Nephron progenitor cell (in vitro differentiated cells): ENCODE results near the gene SLC13A1.

Experiments
- DNase-seq: peaks from one replicate; pipeline ENCODE4 v3.0.0; 2021
- H3K27ac Mint-ChIP-seq: 2 replicates; pipeline ENCODE4 v1.8.0; 2021; ENCODE audit warnings: mild to moderate bottlenecking, moderate library complexity, mixed read lengths
- H3K27me3 Mint-ChIP-seq: 2 replicates; pipeline ENCODE4 v1.8.0; 2021; ENCODE audit warnings: mild to moderate bottlenecking, low read depth, mixed read lengths; ENCODE audit not compliant: poor library complexity
- H3K36me3 Mint-ChIP-seq: 2 replicates; pipeline ENCODE4 v1.8.0; 2021; ENCODE audit warnings: low read depth, mixed read lengths
- H3K4me1 Mint-ChIP-seq: 2 replicates; pipeline ENCODE4 v1.8.0; 2021; ENCODE audit warnings: mixed read lengths
- H3K4me3 Mint-ChIP-seq: 2 replicates; pipeline ENCODE4 v1.8.0; 2021; ENCODE audit warnings: mild to moderate bottlenecking, moderate library complexity, mixed read lengths
- H3K9me3 Mint-ChIP-seq: 2 replicates; pipeline ENCODE4 v1.8.0; 2021; ENCODE audit warnings: mild to moderate bottlenecking, moderate library complexity, mixed read lengths
- TF ChIP-seq, protein P1 (sequence below): fragments of 200-600 bp; sonication (generic); IDR thresholded peaks from 2 replicates; pipeline ENCODE4 v1.5.0; 2021; ENCODE audit warnings: antibody characterized with exemption

Gene SLC13A1

DNA sequence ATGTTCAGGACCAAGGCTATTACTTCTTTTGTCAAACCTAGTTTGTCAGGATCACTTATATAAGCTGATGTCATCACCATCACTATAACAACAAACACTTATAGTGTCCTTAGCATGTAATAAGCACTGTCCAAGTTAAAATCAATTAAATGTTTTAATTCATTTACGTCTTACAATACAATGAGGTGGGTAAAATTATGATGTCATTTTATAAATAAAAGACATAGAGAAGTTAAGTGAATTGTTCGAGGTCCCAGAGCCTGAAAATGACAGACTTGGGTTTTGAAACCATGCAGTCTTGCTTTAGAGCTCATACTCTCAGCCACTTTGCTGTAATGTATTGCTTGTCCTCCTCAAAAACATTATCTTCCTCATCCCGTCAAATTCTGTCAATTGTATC is 48.3 kb downstream of the SLC13A1 start:
- no peak for DNase-seq
- Mint-ChIP-seq H3K27me3 (peaks cover 4% of the 10 kb centered on the region), H3K27ac (no peak overlapping the region), H3K9me3 (no peaks in the 10 kb centered on the region), H3K4me1 (no peaks in the 10 kb centered on the region), H3K36me3 (no peaks in the 10 kb centered on the region), H3K4me3 (no peak overlapping the region)
- TF ChIP-seq, protein P1, sequence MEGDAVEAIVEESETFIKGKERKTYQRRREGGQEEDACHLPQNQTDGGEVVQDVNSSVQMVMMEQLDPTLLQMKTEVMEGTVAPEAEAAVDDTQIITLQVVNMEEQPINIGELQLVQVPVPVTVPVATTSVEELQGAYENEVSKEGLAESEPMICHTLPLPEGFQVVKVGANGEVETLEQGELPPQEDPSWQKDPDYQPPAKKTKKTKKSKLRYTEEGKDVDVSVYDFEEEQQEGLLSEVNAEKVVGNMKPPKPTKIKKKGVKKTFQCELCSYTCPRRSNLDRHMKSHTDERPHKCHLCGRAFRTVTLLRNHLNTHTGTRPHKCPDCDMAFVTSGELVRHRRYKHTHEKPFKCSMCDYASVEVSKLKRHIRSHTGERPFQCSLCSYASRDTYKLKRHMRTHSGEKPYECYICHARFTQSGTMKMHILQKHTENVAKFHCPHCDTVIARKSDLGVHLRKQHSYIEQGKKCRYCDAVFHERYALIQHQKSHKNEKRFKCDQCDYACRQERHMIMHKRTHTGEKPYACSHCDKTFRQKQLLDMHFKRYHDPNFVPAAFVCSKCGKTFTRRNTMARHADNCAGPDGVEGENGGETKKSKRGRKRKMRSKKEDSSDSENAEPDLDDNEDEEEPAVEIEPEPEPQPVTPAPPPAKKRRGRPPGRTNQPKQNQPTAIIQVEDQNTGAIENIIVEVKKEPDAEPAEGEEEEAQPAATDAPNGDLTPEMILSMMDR, result no peak

DNA sequence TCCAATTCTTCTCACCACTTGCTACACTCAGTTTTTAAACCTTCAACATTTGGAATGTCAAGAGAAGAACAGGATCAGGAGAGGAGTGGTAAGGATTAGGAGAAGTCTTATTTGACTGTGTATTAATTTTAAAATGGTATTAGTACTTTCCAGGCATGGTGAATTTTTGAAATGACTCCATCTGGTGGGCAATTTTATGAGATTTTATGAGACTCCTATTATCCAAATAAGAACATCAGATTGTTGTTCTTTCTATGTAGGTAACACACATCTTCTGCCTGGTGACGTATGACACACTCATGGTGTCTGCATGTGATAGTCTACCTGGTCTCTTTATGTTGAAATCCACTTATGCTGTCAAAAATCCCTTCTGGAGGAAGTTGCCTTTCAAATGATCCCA is 51.0 kb downstream of the SLC13A1 start:
- H3K27ac Mint-ChIP-seq, result no peak overlapping the region
- TF ChIP-seq, protein P1, result no peak
- no peaks in the 10 kb centered on the region for H3K9me3 Mint-ChIP-seq
- no peaks in the 10 kb centered on the region for H3K36me3 Mint-ChIP-seq
- H3K27me3 Mint-ChIP-seq, result peaks cover 4% of the 10 kb centered on the region
- no peak overlapping the region for H3K4me3 Mint-ChIP-seq
- H3K4me1 Mint-ChIP-seq, result no peaks in the 10 kb centered on the region
- DNase-seq, result no peak

GRCh38 chr7:123143252-123144006 is 56.3 kb downstream of the SLC13A1 start:
- Mint-ChIP-seq H3K27ac (no peak overlapping the region), H3K4me1 (no peaks in the 10 kb centered on the region), H3K9me3 (no peaks in the 10 kb centered on the region), H3K27me3 (peaks cover 4% of the 10 kb centered on the region), H3K36me3 (no peaks in the 10 kb centered on the region), H3K4me3 (no peak overlapping the region)
- TF ChIP-seq, protein P1, result no peak
- DNase-seq, result no peak

- Mint-ChIP-seq H3K27me3 (no peaks in the 10 kb centered on the region), H3K27ac (no peak overlapping the region), H3K9me3 (no peaks in the 10 kb centered on the region), H3K36me3 (no peaks in the 10 kb centered on the region), H3K4me1 (no peaks in the 10 kb centered on the region), H3K4me3 (no peak overlapping the region)
- TF ChIP-seq, protein P1, result no peak
- no peak for DNase-seq
Measured at GRCh38 chr7:123140561-123140960, 59.2 kb downstream of the SLC13A1 start.

DNA sequence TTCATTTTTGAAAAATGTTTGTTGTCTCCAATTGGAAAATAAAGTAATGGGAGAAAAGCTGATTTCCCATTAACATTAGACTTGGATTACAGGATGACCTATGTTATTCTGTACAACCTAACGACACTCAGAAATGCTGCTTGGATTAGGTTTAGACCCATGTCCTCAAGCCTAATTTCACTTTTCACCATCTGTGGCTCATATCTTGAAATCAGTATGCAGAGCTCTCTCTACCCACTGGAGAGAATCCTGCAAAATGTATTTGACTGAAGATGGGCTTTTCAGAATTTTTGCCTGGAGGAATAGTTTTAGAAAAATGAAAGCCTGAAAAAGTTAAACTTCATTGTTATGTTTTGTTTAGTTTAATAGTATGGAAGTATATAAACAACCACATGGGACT is 63.8 kb downstream of the SLC13A1 start:
- Mint-ChIP-seq H3K9me3 (no peaks in the 10 kb centered on the region), H3K4me1 (no peaks in the 10 kb centered on the region), H3K27me3 (no peaks in the 10 kb centered on the region), H3K36me3 (no peaks in the 10 kb centered on the region), H3K27ac (no peak overlapping the region), H3K4me3 (no peak overlapping the region)
- no peak for DNase-seq
- TF ChIP-seq, protein P1, result no peak

GRCh38 chr7:123133924-123134323 is 65.8 kb downstream of the SLC13A1 start:
- H3K27ac Mint-ChIP-seq, result no peak overlapping the region
- no peaks in the 10 kb centered on the region for H3K36me3 Mint-ChIP-seq
- no peaks in the 10 kb centered on the region for H3K9me3 Mint-ChIP-seq
- DNase-seq, result no peak
- H3K27me3 Mint-ChIP-seq, result no peaks in the 10 kb centered on the region
- no peaks in the 10 kb centered on the region for H3K4me1 Mint-ChIP-seq
- no peak overlapping the region for H3K4me3 Mint-ChIP-seq
- TF ChIP-seq, protein P1, result no peak
